HepG2 (cell line): ENCODE results near the gene SNX13. TPM values are rescaled to one million over a fixed set of nuclear protein-coding genes. Genes with fewer than 3 reads are reported as not detected.

Source experiments
- ARID4A ChIP-seq: sonication (generic); formaldehyde crosslinking; IDR thresholded peaks from 2 replicates; pipeline ENCODE4 v1.5.0; 2020; ENCODE audit warnings: mild to moderate bottlenecking, missing genetic modification reagents, borderline replicate concordance
- CEBPG ChIP-seq: IDR thresholded peaks from 2 replicates; pipeline ENCODE4 v1.6.1; 2016
- CEBPZ ChIP-seq: IDR thresholded peaks from 2 replicates; pipeline ENCODE4 v1.6.1; 2012; ENCODE audit warnings: low read length, improper control_type of control experiment
- EHMT2 ChIP-seq: fragments of 200-600 bp; sonication (generic); IDR thresholded peaks from 2 replicates; pipeline ENCODE4 v1.7.0; 2017; ENCODE audit warnings: antibody characterized with exemption, low read depth, low read length, borderline replicate concordance
- GRHL1 ChIP-seq: sonication (generic); formaldehyde crosslinking; conservative IDR thresholded peaks from 2 replicates; pipeline ENCODE4 v1.8.0; 2022; ENCODE audit warnings: missing genetic modification reagents
- IRF2 ChIP-seq: IDR thresholded peaks from 2 replicates; pipeline ENCODE4 v1.6.1; 2018; ENCODE audit warnings: missing genetic modification reagents, missing compliant biosample characterization
- JDP2 ChIP-seq: sonication (generic); formaldehyde crosslinking; IDR thresholded peaks from 2 replicates; pipeline ENCODE4 v1.8.1; 2022; ENCODE audit warnings: missing genetic modification reagents, borderline replicate concordance
- KDM2A ChIP-seq: sonication (generic); formaldehyde crosslinking; IDR thresholded peaks from 2 replicates; pipeline ENCODE4 v1.4.0; 2020; ENCODE audit warnings: low read depth, missing genetic modification reagents, borderline replicate concordance
- PAF1 ChIP-seq: IDR thresholded peaks from 2 replicates; pipeline ENCODE4 v1.6.1; 2016; ENCODE audit warnings: missing genetic modification reagents, missing compliant biosample characterization
- REPIN1 ChIP-seq: sonication (generic); formaldehyde crosslinking; IDR thresholded peaks from 2 replicates; pipeline ENCODE4 v1.8.0; 2022; ENCODE audit warnings: missing genetic modification reagents, low read depth, mild to moderate bottlenecking, borderline replicate concordance
- SMARCE1 ChIP-seq: fragments of 450-650 bp; IDR thresholded peaks from 2 replicates; pipeline ENCODE4 v1.6.1; 2017; ENCODE audit warnings: borderline replicate concordance
- SMYD3 ChIP-seq: sonication (generic); formaldehyde crosslinking; IDR thresholded peaks from 2 replicates; pipeline ENCODE4 v1.8.1; 2023; ENCODE audit warnings: mild to moderate bottlenecking, missing genetic modification reagents
- USF2 ChIP-seq, 2 experiments: sonication (generic) in 1 of 2; formaldehyde crosslinking in 1 of 2; IDR thresholded peaks; 2 replicates each; pipeline versions ENCODE4 v1.5.1 to v1.6.1; 2011 to 2020; ENCODE audit warnings: borderline replicate concordance in 1 of 2, low read depth in 1 of 2, low read length in 1 of 2, mild to moderate bottlenecking in 1 of 2, missing genetic modification reagents in 1 of 2, moderate library complexity in 1 of 2
- ZNF337 ChIP-seq: sonication (generic); formaldehyde crosslinking; IDR thresholded peaks from 2 replicates; pipeline ENCODE4 v1.5.1; 2020; ENCODE audit warnings: missing genetic modification reagents, low read depth, mild to moderate bottlenecking, borderline replicate concordance
- ZNF761 ChIP-seq: sonication (generic); formaldehyde crosslinking; conservative IDR thresholded peaks from 2 replicates; pipeline ENCODE4 v1.4.0; 2020; ENCODE audit warnings: mild to moderate bottlenecking, missing genetic modification reagents
- ZNF792 ChIP-seq: IDR thresholded peaks from 2 replicates; pipeline ENCODE4 v1.6.1; 2016
- ZNF891 ChIP-seq: sonication (generic); formaldehyde crosslinking; IDR thresholded peaks from 2 replicates; pipeline ENCODE4 v1.5.0; 2020; ENCODE audit warnings: mild to moderate bottlenecking, missing genetic modification reagents
- polyA plus RNA-seq, 8 experiments: library from polyadenylated mRNA; depleted of rRNA in 3 of 8; stranded (reverse) in 7 of 8; unstranded in 1 of 8; fragments of >200 nt; fragmentation: Illumina TruSeq in 4 of 8; extraction: Trizol in 4 of 8; gene quantifications; 2 replicates each; pipeline versions ENCODE4 v1.2.1 to v1.2.3, GENCODE V29; 2011 to 2016; ENCODE audit warnings: low read depth in 4 of 8, missing spikeins in 1 of 8, mixed read lengths in 1 of 8; ENCODE audit not compliant: insufficient read depth in 1 of 8
- total RNA-seq, 5 experiments: library from RNA; depleted of rRNA; stranded (reverse); fragments of >200 nt; fragmentation: Illumina TruSeq; extraction: Trizol; gene quantifications; 2 replicates each; pipeline ENCODE4 v1.2.3, GENCODE V29; 2016; ENCODE audit warnings: low read depth in 1 of 5

SNX13 gene
- total and polyA plus RNA-seq, 2 of the 13 experiments (the other 11 are each of a cell fraction or from before 2014, with no cell fraction given): 14.3 to 32.3 TPM

GRCh38 chr7:17940302-17940883 is at the start of gene SNX13 (continued):
- TF ChIP-seq GRHL1 (CRISPR knock-in tag) (no peak), SMYD3 (CRISPR knock-in tag) (peak; percentile 24; the same call in 1 of the 2 replicates), KDM2A (CRISPR knock-in tag) (peak; percentile 90), ZNF891 (CRISPR knock-in tag) (peak; percentile 86), ZNF761 (CRISPR knock-in tag) (no peak), CEBPZ (no peak), IRF2 (CRISPR knock-in tag) (no peak; the same call in 1 of the 2 replicates), ZNF337 (no peak), ARID4A (CRISPR knock-in tag) (peak; percentile 87; the same call in 1 of the 2 replicates), EHMT2 (no peak), SMARCE1 (no peak), REPIN1 (CRISPR knock-in tag) (peak; percentile 26; the same call in 1 of the 2 replicates), JDP2 (CRISPR knock-in tag) (no peak), CEBPG (no peak), PAF1 (CRISPR knock-in tag) (no peak), USF2 (IDR thresholded peaks at IDR 0.05; ENCODE audit: low read depth, low read length) (peak; percentile 65), USF2 (CRISPR knock-in tag; IDR thresholded peaks at IDR 0.05; ENCODE audit: borderline replicate concordance) (peak; percentile 94; the same call in 1 of the 2 replicates), ZNF792 (CRISPR knock-in tag) (peak; percentile 71)
